Common myeloid progenitor, CD34-positive (primary cell): ENCODE data around the gene WDR1.

Source experiments
- CTCF ChIA-PET: fragments of 350-600 bp; sonication (Branson Sonifier 250); formaldehyde crosslinking; loops from one replicate; lab custom pipeline; 2021; ENCODE audit warnings: antibody characterized with exemption; lab: Charles Lee
- POLR2A ChIA-PET: fragments of 350-600 bp; sonication (Branson Sonifier 250); formaldehyde crosslinking; loops from one replicate; lab custom pipeline; 2021; ENCODE audit warnings: antibody characterized with exemption; lab: Charles Lee
- DNase-seq, 3 donors: peaks; one replicate each; pipeline versions ENCODE4 v3.0.0 to v3.0.0-alpha.2; 2013
- H3K27ac ChIP-seq, 2 experiments: 1 replicate in 1 of 2; 2 replicates in 1 of 2; pipeline ENCODE4 v1.7.0; 2013; ENCODE audit warnings: inconsistent platforms in 2 of 2, low read length in 2 of 2, mild to moderate bottlenecking in 2 of 2, low read depth in 1 of 2, moderate library complexity in 1 of 2; ENCODE audit not compliant: severe bottlenecking in 2 of 2, insufficient read depth in 1 of 2, poor library complexity in 1 of 2
- H3K27me3 ChIP-seq, 5 experiments: replicated peaks in 2 of 5; 1 replicate in 3 of 5; 2 replicates in 2 of 5; pipeline versions ENCODE4 v1.6.1 to v1.7.0; 2013; ENCODE audit warnings: low read length in 4 of 5, mild to moderate bottlenecking in 2 of 5, moderate library complexity in 2 of 5, inconsistent platforms in 1 of 5; ENCODE audit not compliant: insufficient read depth in 5 of 5, control insufficient read depth in 4 of 5
- H3K36me3 ChIP-seq, 4 experiments: 1 replicate in 2 of 4; 2 replicates in 2 of 4; pipeline versions ENCODE4 v1.6.1 to v1.7.0; 2013; ENCODE audit warnings: low read length in 3 of 4, control low read depth in 1 of 4, mild to moderate bottlenecking in 1 of 4; ENCODE audit not compliant: control insufficient read depth in 4 of 4, insufficient read depth in 4 of 4
- H3K4me1 ChIP-seq, 4 experiments: 1 replicate in 3 of 4; 2 replicates in 1 of 4; pipeline versions ENCODE4 v1.6.1 to v1.7.1; 2013; ENCODE audit warnings: low read length in 3 of 4, mild to moderate bottlenecking in 3 of 4, control low read depth in 1 of 4, inconsistent platforms in 1 of 4, moderate library complexity in 1 of 4; ENCODE audit not compliant: control insufficient read depth in 4 of 4, insufficient read depth in 4 of 4; ENCODE audit errors: control extremely low read depth in 1 of 4
- H3K4me3 ChIP-seq, 7 experiments: 1 replicate in 4 of 7; 2 replicates in 3 of 7; pipeline versions ENCODE4 v1.5.1 to v1.7.0; 2013; ENCODE audit warnings: mild to moderate bottlenecking in 7 of 7, low read length in 6 of 7, moderate library complexity in 6 of 7, inconsistent platforms in 2 of 7, low read depth in 2 of 7, control low read depth in 1 of 7; ENCODE audit not compliant: insufficient read depth in 4 of 7, control insufficient read depth in 1 of 7; ENCODE audit errors: extremely low read depth in 1 of 7
- H3K9me3 ChIP-seq, 5 experiments: 1 replicate in 4 of 5; 2 replicates in 1 of 5; pipeline versions ENCODE4 v1.6.1 to v1.7.1; 2013; ENCODE audit warnings: low read length in 4 of 5, mild to moderate bottlenecking in 2 of 5, inconsistent platforms in 1 of 5, low read depth in 1 of 5, moderate library complexity in 1 of 5; ENCODE audit not compliant: control insufficient read depth in 4 of 5, insufficient read depth in 2 of 5; ENCODE audit errors: control extremely low read depth in 1 of 5
- WGBS: methylation state at CpG from one replicate; pipeline ENCODE4 v1.1.5; 2013; ENCODE audit not compliant: insufficient coverage; 5-methylcytosine and 5-hydroxymethylcytosine counted together

WDR1 gene

GRCh38 chr4:10051517-10052135 lies 65.0 kb downstream of the WDR1 start:
- Histone ChIP-seq H3K4me1 (peaks cover 0 to 15% (median 12%) of the 10 kb centered on the region in 4 experiments), H3K9me3 (no peaks in the 10 kb centered on the region), H3K27me3 (peaks cover 0 to 52% (median 16%) of the 10 kb centered on the region in 5 experiments), H3K36me3 (no peaks in the 10 kb centered on the region), H3K27ac (no peak overlapping the region), H3K4me3 (no peak overlapping the region)
- 91% methylated on average over 9 of the region's 11 CpGs for WGBS
- DNase-seq: no peak
- ChIA-PET POLR2A (no interaction called here), CTCF (interaction anchor here (1.3 kb wide), 1 partner anchor 37 kb away, joined by 4 read pairs; no protein-coding TSS in a partner anchor)

DNA sequence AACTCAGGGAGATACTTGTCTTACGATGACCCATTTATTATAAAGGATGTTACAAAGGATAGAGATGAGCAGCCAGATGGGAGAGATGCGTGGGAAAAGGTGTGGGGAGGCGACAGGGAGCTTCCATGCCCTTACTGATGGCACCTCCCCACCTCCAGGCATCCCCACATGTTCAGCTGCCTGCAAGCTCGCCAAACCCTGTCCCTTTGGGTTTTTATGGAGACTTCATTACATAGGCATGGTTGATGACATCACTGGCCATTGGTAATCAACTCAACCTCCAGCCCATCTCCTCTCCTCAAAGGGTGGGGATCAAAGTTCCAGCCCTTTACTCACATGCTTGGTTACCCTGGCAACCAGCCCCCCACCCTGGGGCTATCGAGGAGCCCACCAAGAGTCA lies 65.9 kb downstream of the WDR1 start:
- DNase-seq: no peak
- H3K4me1 ChIP-seq: peaks cover 0 to 15% (median 12%) of the 10 kb centered on the region in 4 experiments
- ChIA-PET POLR2A (no interaction called here), CTCF (interaction anchor here (1.3 kb wide), 1 partner anchor 36 kb away, joined by 4 read pairs; no protein-coding TSS in a partner anchor)
- H3K27ac ChIP-seq: no peak overlapping the region
- H3K4me3 ChIP-seq: no peak overlapping the region
- peaks cover 0 to 52% (median 16%) of the 10 kb centered on the region in 5 experiments for H3K27me3 ChIP-seq
- no peaks in the 10 kb centered on the region for H3K36me3 ChIP-seq
- no peaks in the 10 kb centered on the region for H3K9me3 ChIP-seq
- 57% methylated on average over 3 of the region's 5 CpGs for WGBS

DNA sequence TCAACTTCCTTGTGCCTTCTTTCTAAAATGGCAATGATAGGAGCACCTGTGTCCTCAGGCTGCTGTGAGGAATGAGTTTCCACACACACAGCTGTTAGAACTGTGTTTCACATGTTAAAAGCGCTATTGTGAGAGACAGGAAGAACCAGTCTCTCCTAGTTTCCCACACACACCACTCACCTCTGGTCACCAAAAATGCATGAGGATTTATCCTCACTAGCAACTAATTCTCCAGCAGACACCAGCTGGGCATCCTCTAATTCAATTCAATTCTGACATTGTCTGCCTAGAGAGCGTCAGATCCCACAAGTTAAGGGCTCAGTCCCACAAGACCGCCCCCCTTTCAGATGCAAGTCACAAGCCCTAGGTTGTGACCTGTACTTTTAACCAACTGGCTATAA lies 66.3 kb downstream of the WDR1 start:
- no peak overlapping the region for H3K27ac ChIP-seq
- H3K27me3 ChIP-seq: peaks cover 0 to 52% (median 16%) of the 10 kb centered on the region in 5 experiments
- no peaks in the 10 kb centered on the region for H3K36me3 ChIP-seq
- 86% methylated on average over 1 of the region's 3 CpGs for WGBS
- no peak for DNase-seq
- H3K4me1 ChIP-seq: peaks cover 0 to 15% (median 12%) of the 10 kb centered on the region in 4 experiments
- no peak overlapping the region for H3K4me3 ChIP-seq
- no peaks in the 10 kb centered on the region for H3K9me3 ChIP-seq
- ChIA-PET POLR2A (no interaction called here), CTCF (no interaction called here)

- 46% methylated on average over 4 of the region's 4 CpGs for WGBS
- H3K4me1 ChIP-seq: peaks cover 0 to 18% (median 13%) of the 10 kb centered on the region in 4 experiments
- ChIA-PET POLR2A (no interaction called here), CTCF (no interaction called here)
- peak in 1 of 3 donors; percentile 11 for DNase-seq
- H3K4me3 ChIP-seq: no peak overlapping the region
- H3K9me3 ChIP-seq: no peaks in the 10 kb centered on the region
- peaks cover 0 to 48% (median 16%) of the 10 kb centered on the region in 5 experiments for H3K27me3 ChIP-seq
- no peaks in the 10 kb centered on the region for H3K36me3 ChIP-seq
- no peak overlapping the region for H3K27ac ChIP-seq
These were observed 67.5 kb downstream of the WDR1 start for GRCh38 chr4:10048941-10049697.

GRCh38 chr4:10047967-10048366 lies 68.6 kb downstream of the WDR1 start:
- WGBS: 2% methylated on average over 4 of the region's 5 CpGs
- peak; percentile 33 to 61 (median 49) for DNase-seq
- Histone ChIP-seq H3K27me3 (peaks cover 0 to 43% (median 16%) of the 10 kb centered on the region in 5 experiments), H3K4me1 (peaks cover 0 to 18% (median 13%) of the 10 kb centered on the region in 4 experiments), H3K4me3 (no peak overlapping the region), H3K27ac (no peak overlapping the region), H3K36me3 (no peaks in the 10 kb centered on the region), H3K9me3 (peaks cover 0 to 2% (median 0%) of the 10 kb centered on the region in 5 experiments)
- ChIA-PET CTCF (no interaction called here), POLR2A (no interaction called here)

DNA sequence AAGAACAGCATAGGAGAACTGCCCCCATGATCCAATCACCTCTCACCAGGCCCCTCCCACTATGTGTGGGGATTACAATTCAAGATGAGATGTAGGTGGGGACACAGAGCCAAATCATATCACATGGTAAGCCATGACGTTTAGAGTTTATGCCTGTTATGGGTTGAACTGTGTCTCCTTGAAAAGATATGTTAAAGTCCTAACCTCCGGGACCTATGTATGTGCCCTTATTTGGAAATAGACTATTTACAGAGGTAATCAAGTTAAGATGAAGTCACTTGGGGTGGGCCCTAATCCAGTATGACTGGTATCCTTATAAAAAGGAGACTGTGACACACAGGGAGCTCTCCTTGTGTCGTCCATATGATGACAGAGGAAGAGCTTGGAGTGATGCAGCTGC lies 70.1 kb downstream of the WDR1 start:
- Histone ChIP-seq H3K36me3 (no peaks in the 10 kb centered on the region), H3K9me3 (peaks cover 1 to 6% (median 2%) of the 10 kb centered on the region in 5 experiments), H3K27ac (no peak overlapping the region), H3K27me3 (peaks cover 0 to 33% (median 12%) of the 10 kb centered on the region in 5 experiments), H3K4me1 (peaks cover 0 to 18% (median 13%) of the 10 kb centered on the region in 4 experiments), H3K4me3 (no peak overlapping the region)
- no peak for DNase-seq
- WGBS: 89% methylated on average over 3 of the region's 3 CpGs
- ChIA-PET CTCF (no interaction called here), POLR2A (interaction anchor here (0.7 kb wide), 1 partner anchor 15 kb away, joined by 3 read pairs; no protein-coding TSS in a partner anchor)

GRCh38 chr4:10045481-10045880 lies 71.1 kb downstream of the WDR1 start:
- peaks cover 0 to 24% (median 10%) of the 10 kb centered on the region in 5 experiments for H3K27me3 ChIP-seq
- H3K9me3 ChIP-seq: peaks cover 1 to 6% (median 2%) of the 10 kb centered on the region in 5 experiments
- H3K4me1 ChIP-seq: peaks cover 0 to 18% (median 13%) of the 10 kb centered on the region in 4 experiments
- H3K27ac ChIP-seq: no peak overlapping the region
- CTCF ChIA-PET: no interaction called here
- POLR2A ChIA-PET: no interaction called here
- H3K4me3 ChIP-seq: no peak overlapping the region
- no peaks in the 10 kb centered on the region for H3K36me3 ChIP-seq
- WGBS: 100% methylated on average over 1 of the region's 1 CpG
- no peak for DNase-seq
